GM12872 (cell line): ENCODE data around the gene ZFP69.
A peak's percentile ranks its signal among the peaks of the same experiment; 100 is the strongest.

Experiments used
- CTCF ChIP-seq: IDR thresholded peaks from 3 replicates; pipeline ENCODE4 v1.5.1; 2011; ENCODE audit warnings: low read depth, mild to moderate bottlenecking, low read length, moderate library complexity; ENCODE audit not compliant: insufficient read depth

Gene ZFP69

GRCh38 chr1:40449684-40450494, 27.2 kb upstream of the ZFP69 start, which contains the start of gene ZFP69B:
ZFP69B (plus strand) TSS chr1:40450476; CDS start chr1:40450962, 486 bp downstream.
- TF ChIP-seq CTCF, result 0 out of 3 replicates have a peak, but pooled peaks have one; percentile 22

- no peak for TF ChIP-seq CTCF
These were observed 26.4 kb upstream of the ZFP69 start for GRCh38 chr1:40450495-40451237.

GRCh38 chr1:40451238-40451585, 25.9 kb upstream of the ZFP69 start:
- no peak for TF ChIP-seq CTCF

GRCh38 chr1:40454873-40455272, 22.2 kb upstream of the ZFP69 start:
- no peak for TF ChIP-seq CTCF

GRCh38 chr1:40462956-40463590, 14.0 kb upstream of the ZFP69 start:
- no peak for TF ChIP-seq CTCF

GRCh38 chr1:40469327-40469726, 7.8 kb upstream of the ZFP69 start:
- no peak for TF ChIP-seq CTCF

- no peak for TF ChIP-seq CTCF
These were observed 1.8 kb upstream of the ZFP69 start for GRCh38 chr1:40475268-40475667.
